ENCODE measurements around the gene STAG2.

GRCh38 chrX:124010566-124010965 is 49.1 kb downstream of the STAG2 start:
- TF ChIP-seq, protein P1, sequence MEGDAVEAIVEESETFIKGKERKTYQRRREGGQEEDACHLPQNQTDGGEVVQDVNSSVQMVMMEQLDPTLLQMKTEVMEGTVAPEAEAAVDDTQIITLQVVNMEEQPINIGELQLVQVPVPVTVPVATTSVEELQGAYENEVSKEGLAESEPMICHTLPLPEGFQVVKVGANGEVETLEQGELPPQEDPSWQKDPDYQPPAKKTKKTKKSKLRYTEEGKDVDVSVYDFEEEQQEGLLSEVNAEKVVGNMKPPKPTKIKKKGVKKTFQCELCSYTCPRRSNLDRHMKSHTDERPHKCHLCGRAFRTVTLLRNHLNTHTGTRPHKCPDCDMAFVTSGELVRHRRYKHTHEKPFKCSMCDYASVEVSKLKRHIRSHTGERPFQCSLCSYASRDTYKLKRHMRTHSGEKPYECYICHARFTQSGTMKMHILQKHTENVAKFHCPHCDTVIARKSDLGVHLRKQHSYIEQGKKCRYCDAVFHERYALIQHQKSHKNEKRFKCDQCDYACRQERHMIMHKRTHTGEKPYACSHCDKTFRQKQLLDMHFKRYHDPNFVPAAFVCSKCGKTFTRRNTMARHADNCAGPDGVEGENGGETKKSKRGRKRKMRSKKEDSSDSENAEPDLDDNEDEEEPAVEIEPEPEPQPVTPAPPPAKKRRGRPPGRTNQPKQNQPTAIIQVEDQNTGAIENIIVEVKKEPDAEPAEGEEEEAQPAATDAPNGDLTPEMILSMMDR (IDR thresholded peaks at IDR 0.05): no peak
- no peak for TF ChIP-seq POLR2A (IDR thresholded peaks at IDR 0.05)

Data from upper lobe of left lung (tissue), 4 donors.